Measurements from ENCODE around the gene SKI.
A peak's percentile ranks its signal among the peaks of the same experiment; 100 is the strongest.
"Not testable (repeated sequence)": the region's sequence is repeated elsewhere in the genome, so short reads cannot be mapped to it uniquely, and the experiment has no call there.

The SKI gene

GRCh38 chr1:2328676-2329455 lies 100.7 kb downstream of the SKI start:
- no peak for DNase-seq

GRCh38 chr1:2330035-2330434 lies 101.9 kb downstream of the SKI start:
- DNase-seq: no peak

- DNase-seq: no peak
Measured at GRCh38 chr1:2330519-2331199, 102.5 kb downstream of the SKI start.

GRCh38 chr1:2331200-2331544 lies 103.1 kb downstream of the SKI start:
- no peak for DNase-seq

- not testable (repeated sequence) for DNase-seq
Measured at GRCh38 chr1:2331580-2331979, 103.5 kb downstream of the SKI start.

GRCh38 chr1:2334366-2334765 lies 106.2 kb downstream of the SKI start:
- DNase-seq: no peak

GRCh38 chr1:2334883-2335534 lies 106.9 kb downstream of the SKI start:
- DNase-seq: peak; percentile 66

GRCh38 chr1:2335721-2336455 lies 107.8 kb downstream of the SKI start:
- DNase-seq: peak; percentile 55

- DNase-seq: no peak
Measured at GRCh38 chr1:2336499-2336898, 108.4 kb downstream of the SKI start.

- DNase-seq: no peak
Measured at GRCh38 chr1:2337081-2337480, 109.0 kb downstream of the SKI start.

- DNase-seq: no peak
Measured at GRCh38 chr1:2337501-2337900, 109.4 kb downstream of the SKI start.

GRCh38 chr1:2339206-2340085 lies 111.3 kb downstream of the SKI start:
- no peak for DNase-seq

- DNase-seq: no peak
Measured at GRCh38 chr1:2340086-2340917, 112.2 kb downstream of the SKI start.

GRCh38 chr1:2340918-2341254 lies 112.8 kb downstream of the SKI start:
- DNase-seq: no peak

GRCh38 chr1:2341706-2342383 lies 113.7 kb downstream of the SKI start:
- no peak for DNase-seq

GRCh38 chr1:2342384-2343022 lies 114.4 kb downstream of the SKI start:
- no peak for DNase-seq

GRCh38 chr1:2343023-2343935 lies 115.2 kb downstream of the SKI start:
- no peak for DNase-seq

GRCh38 chr1:2344121-2344681 lies 116.1 kb downstream of the SKI start:
- DNase-seq: no peak

- no peak for DNase-seq
Measured at GRCh38 chr1:2344744-2345296, 116.7 kb downstream of the SKI start.

Measured in DMS53 (cell line).